Ascending aorta (tissue), 2 donors: Measurements from ENCODE around the gene FYB2. TPM values are rescaled to one million over a fixed set of nuclear protein-coding genes. Genes with fewer than 3 reads are reported as not detected.

Experiments used
- DNase-seq, 2 donors: peaks; one replicate each; pipeline ENCODE4 v3.0.0-alpha.2; 2019; ENCODE audit warnings: low spot score in 2 of 2
- H3K27ac ChIP-seq, 2 donors: fragments of 200-600 bp; sonication (generic); one replicate each; pipeline ENCODE4 v1.5.1; 2016 to 2017; ENCODE audit warnings: mild to moderate bottlenecking in 1 of 2
- H3K27me3 ChIP-seq: fragments of 200-600 bp; sonication (generic); one replicate; pipeline ENCODE4 v1.5.1; 2017
- H3K36me3 ChIP-seq, 2 donors: fragments of 200-600 bp; sonication (generic); one replicate each; pipeline ENCODE4 v1.5.1; 2016
- H3K4me1 ChIP-seq, 2 donors: fragments of 200-600 bp; sonication (generic); one replicate each; pipeline ENCODE4 v1.5.1; 2016 to 2017; ENCODE audit warnings: mild to moderate bottlenecking in 1 of 2
- H3K4me3 ChIP-seq, 2 donors: fragments of 200-600 bp; sonication (generic); one replicate each; pipeline ENCODE4 v1.5.1; 2016 to 2017; ENCODE audit warnings: mild to moderate bottlenecking in 1 of 2
- H3K9me3 ChIP-seq, 2 donors: fragments of 200-600 bp; sonication (generic); one replicate each; pipeline ENCODE4 v1.5.1; 2016
- intact Hi-C: fragments of 100-400 bp; cut with DNase I; formaldehyde crosslinking; loops from one replicate; pipeline ENCODE4 v1.15.1; 2023
- total RNA-seq: library from RNA; depleted of rRNA; stranded (reverse); fragments of >200 nt; gene quantifications from one replicate; pipeline ENCODE4 v1.1.0, GENCODE V29; 2016
- TF ChIP-seq, protein P1 (sequence below), 3 experiments: fragments of 200-600 bp in 2 of 3; fragments of 450-650 bp in 1 of 3; sonication (generic) in 2 of 3; IDR thresholded peaks; one replicate each; pipeline ENCODE4 v1.5.1; 2016 to 2019; ENCODE audit warnings: antibody characterized with exemption in 3 of 3, mild to moderate bottlenecking in 1 of 3, moderate library complexity in 1 of 3

Gene FYB2
- total RNA-seq, 1 donor from 2014 or later, result not detected

DNA sequence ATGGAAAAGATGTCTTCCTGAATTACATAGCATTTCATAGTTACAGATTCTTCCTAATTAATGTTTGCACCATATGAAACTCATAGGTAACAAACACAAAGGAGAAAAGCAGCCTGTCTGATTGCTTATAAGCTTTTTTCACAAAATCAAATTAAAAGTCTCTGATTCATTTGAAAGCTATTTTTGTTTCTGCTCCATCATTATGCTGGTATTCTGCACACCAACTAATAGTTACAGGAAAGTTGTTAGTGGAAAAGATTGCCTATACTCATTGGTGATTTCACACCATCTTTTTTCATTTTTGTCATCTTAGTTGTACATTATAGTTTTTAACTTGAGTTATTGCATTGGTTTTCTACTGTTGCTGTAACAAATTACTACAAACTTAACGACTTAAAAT lies 104.0 kb downstream of the FYB2 start:
- no peaks in the 10 kb centered on the region for H3K4me1 ChIP-seq
- H3K9me3 ChIP-seq, result no peaks in the 10 kb centered on the region
- H3K4me3 ChIP-seq, result no peak overlapping the region
- intact Hi-C loops, result no loop called here
- DNase-seq, result no peak
- no peaks in the 10 kb centered on the region for H3K36me3 ChIP-seq
- no peak overlapping the region for H3K27ac ChIP-seq
- TF ChIP-seq, protein P1, sequence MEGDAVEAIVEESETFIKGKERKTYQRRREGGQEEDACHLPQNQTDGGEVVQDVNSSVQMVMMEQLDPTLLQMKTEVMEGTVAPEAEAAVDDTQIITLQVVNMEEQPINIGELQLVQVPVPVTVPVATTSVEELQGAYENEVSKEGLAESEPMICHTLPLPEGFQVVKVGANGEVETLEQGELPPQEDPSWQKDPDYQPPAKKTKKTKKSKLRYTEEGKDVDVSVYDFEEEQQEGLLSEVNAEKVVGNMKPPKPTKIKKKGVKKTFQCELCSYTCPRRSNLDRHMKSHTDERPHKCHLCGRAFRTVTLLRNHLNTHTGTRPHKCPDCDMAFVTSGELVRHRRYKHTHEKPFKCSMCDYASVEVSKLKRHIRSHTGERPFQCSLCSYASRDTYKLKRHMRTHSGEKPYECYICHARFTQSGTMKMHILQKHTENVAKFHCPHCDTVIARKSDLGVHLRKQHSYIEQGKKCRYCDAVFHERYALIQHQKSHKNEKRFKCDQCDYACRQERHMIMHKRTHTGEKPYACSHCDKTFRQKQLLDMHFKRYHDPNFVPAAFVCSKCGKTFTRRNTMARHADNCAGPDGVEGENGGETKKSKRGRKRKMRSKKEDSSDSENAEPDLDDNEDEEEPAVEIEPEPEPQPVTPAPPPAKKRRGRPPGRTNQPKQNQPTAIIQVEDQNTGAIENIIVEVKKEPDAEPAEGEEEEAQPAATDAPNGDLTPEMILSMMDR (IDR thresholded peaks at IDR 0.05), result no peak
- H3K27me3 ChIP-seq, result no peaks in the 10 kb centered on the region

DNA sequence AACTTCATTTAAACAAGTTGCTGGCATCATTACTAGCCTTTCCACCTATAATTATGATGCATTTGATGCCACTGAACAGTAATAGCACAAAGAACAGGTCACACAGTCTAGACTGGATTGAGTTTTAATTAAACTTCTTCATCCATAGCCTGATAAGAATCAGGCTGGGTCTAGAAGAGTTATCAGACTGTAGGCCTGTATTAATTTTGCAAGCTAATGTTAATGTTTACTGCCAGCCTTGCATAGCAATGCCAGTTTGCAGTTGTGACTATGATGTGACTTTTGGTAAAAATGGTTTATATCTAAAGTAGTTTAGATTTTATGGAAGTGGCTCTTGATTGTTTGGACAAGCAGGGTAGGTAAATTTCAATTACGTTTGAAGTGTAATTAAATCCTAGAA lies 106.1 kb downstream of the FYB2 start:
- H3K36me3 ChIP-seq, result no peaks in the 10 kb centered on the region
- intact Hi-C loops, result loop anchor here (5.0 kb wide), 1 partner anchor 126 kb away; no protein-coding TSS in a partner anchor
- H3K9me3 ChIP-seq, result no peaks in the 10 kb centered on the region
- no peaks in the 10 kb centered on the region for H3K27me3 ChIP-seq
- no peak overlapping the region for H3K4me3 ChIP-seq
- no peaks in the 10 kb centered on the region for H3K4me1 ChIP-seq
- H3K27ac ChIP-seq, result no peak overlapping the region
- TF ChIP-seq, protein P1 (IDR thresholded peaks at IDR 0.05), result no peak
- DNase-seq, result no peak

DNA sequence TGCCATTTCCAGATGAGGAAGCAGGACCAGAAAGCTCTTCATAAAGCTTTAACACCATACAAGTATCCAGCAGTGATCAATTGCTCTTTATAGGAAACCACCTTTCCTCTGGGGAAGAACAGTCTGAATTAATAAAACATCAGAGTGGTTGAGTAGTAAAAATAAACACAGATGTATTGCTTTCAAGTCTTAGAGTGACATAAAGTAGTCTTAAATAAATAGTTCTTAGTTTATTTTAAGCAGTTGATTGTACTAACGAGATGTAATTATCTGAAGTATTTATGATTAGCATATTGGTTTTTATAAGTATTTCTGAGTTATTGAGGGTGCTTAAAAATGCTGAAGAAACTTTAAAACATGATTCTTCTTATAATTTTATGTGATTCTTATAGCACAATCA lies 107.1 kb downstream of the FYB2 start:
- Histone ChIP-seq H3K27me3 (no peaks in the 10 kb centered on the region), H3K36me3 (peaks cover 0 to 2% of the 10 kb centered on the region in 2 donors), H3K27ac (no peak overlapping the region), H3K9me3 (no peaks in the 10 kb centered on the region), H3K4me3 (no peak overlapping the region), H3K4me1 (no peaks in the 10 kb centered on the region)
- no peak for DNase-seq
- TF ChIP-seq, protein P1 (IDR thresholded peaks at IDR 0.05), result no peak
- intact Hi-C loops, result loop anchor here (5.0 kb wide), 1 partner anchor 125 kb away; no protein-coding TSS in a partner anchor

DNA sequence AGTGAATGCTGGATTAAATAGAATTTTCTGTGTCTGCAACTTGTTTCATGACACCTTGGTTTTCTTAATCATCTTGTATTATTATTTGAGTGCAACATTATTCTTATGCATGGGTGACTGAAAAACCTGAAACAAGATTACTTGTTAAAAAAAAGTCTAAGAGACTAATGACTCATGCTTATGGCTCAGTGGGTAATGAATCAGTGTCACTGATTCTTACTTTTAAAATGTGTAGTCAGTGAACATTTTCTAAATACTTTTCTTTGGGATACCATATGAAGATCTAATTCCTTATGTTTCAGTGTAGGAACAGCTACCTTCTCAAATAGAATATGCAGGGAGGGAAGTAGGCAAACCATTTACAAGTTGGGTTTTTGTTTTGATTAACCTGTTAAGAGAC lies 108.6 kb downstream of the FYB2 start:
- no peaks in the 10 kb centered on the region for H3K9me3 ChIP-seq
- no peaks in the 10 kb centered on the region for H3K4me1 ChIP-seq
- no peak overlapping the region for H3K4me3 ChIP-seq
- intact Hi-C loops, result loop anchor here (5.0 kb wide), 1 partner anchor 123 kb away; no protein-coding TSS in a partner anchor
- peaks cover 2 to 4% of the 10 kb centered on the region in 2 donors for H3K36me3 ChIP-seq
- H3K27me3 ChIP-seq, result no peaks in the 10 kb centered on the region
- no peak overlapping the region for H3K27ac ChIP-seq
- TF ChIP-seq, protein P1 (IDR thresholded peaks at IDR 0.05), result no peak
- no peak for DNase-seq

DNA sequence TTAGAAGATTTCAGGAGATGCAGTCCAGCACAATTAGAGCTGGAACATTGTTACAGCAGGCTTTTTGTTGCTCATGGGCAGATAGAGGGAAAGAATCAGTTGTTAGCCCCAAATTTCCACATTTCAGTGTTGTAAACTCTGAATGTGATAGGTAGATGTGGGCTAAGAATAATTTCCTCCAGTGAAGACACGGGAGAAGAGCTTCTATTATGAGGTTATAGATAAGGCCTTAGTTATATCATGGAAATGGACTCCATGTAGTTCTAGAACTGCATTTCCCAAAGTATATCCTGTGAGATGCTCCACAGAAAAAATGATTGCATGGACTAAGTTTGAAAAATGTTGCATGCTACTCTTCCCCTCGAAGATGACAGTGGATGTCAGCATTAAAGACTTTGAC lies 109.2 kb downstream of the FYB2 start:
- H3K27ac ChIP-seq, result no peak overlapping the region
- H3K9me3 ChIP-seq, result no peaks in the 10 kb centered on the region
- TF ChIP-seq, protein P1 (IDR thresholded peaks at IDR 0.05), result no peak
- no peak overlapping the region for H3K4me3 ChIP-seq
- peaks cover 2 to 4% of the 10 kb centered on the region in 2 donors for H3K36me3 ChIP-seq
- DNase-seq, result no peak
- intact Hi-C loops, result loop anchor here (1.0 to 5.0 kb wide), 2 partner anchors 123 to 1426 kb away; no protein-coding TSS in a partner anchor
- H3K4me1 ChIP-seq, result no peaks in the 10 kb centered on the region
- H3K27me3 ChIP-seq, result no peaks in the 10 kb centered on the region
